PFSK-1 (cell line): ENCODE results near the gene CEP70.

ENCODE experiments used
- POLR2AphosphoS5 ChIP-seq: IDR thresholded peaks from 2 replicates; pipeline ENCODE4 v1.6.1; 2012; ENCODE audit warnings: low read depth, mild to moderate bottlenecking, control low read depth, low read length, moderate library complexity
- SIN3A ChIP-seq: IDR thresholded peaks from 2 replicates; pipeline ENCODE4 v1.6.1; 2012; ENCODE audit warnings: mild to moderate bottlenecking, low read length, moderate library complexity, borderline replicate concordance; ENCODE audit not compliant: insufficient read depth
- TAF1 ChIP-seq: IDR thresholded peaks from 2 replicates; pipeline ENCODE4 v1.6.1; 2012; ENCODE audit warnings: low read length, control low read depth, borderline replicate concordance; ENCODE audit not compliant: insufficient read depth
- TF ChIP-seq, protein P1 (sequence below), 2 experiments: IDR thresholded peaks; 2 replicates each; pipeline versions ENCODE4 v1.6.1 to v1.8.0; 2011 to 2012; ENCODE audit warnings: low read depth in 2 of 2, low read length in 2 of 2, control low read depth in 1 of 2, inconsistent platforms in 1 of 2, mild to moderate bottlenecking in 1 of 2, moderate library complexity in 1 of 2; ENCODE audit not compliant: insufficient read depth in 1 of 2

DNA sequence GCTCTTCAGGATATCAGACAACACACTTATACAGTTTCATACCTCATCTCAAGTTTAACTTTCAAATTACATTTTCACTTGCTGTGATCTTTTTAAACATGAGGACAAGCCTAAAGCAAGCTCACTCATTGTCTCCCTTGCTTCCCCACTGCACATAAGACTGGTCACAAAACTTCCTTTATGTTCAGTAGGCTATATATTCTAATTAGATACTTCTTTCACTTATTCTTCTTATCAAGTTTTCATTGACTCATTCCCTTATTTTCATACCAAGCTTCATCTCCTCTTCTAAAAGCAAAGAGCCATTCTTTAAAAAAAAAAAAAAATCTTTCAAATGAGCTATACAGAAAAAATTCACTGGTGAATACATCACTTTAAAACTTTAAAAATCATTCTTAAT is 97.0 kb downstream of the CEP70 start:
- TF ChIP-seq, protein P1, sequence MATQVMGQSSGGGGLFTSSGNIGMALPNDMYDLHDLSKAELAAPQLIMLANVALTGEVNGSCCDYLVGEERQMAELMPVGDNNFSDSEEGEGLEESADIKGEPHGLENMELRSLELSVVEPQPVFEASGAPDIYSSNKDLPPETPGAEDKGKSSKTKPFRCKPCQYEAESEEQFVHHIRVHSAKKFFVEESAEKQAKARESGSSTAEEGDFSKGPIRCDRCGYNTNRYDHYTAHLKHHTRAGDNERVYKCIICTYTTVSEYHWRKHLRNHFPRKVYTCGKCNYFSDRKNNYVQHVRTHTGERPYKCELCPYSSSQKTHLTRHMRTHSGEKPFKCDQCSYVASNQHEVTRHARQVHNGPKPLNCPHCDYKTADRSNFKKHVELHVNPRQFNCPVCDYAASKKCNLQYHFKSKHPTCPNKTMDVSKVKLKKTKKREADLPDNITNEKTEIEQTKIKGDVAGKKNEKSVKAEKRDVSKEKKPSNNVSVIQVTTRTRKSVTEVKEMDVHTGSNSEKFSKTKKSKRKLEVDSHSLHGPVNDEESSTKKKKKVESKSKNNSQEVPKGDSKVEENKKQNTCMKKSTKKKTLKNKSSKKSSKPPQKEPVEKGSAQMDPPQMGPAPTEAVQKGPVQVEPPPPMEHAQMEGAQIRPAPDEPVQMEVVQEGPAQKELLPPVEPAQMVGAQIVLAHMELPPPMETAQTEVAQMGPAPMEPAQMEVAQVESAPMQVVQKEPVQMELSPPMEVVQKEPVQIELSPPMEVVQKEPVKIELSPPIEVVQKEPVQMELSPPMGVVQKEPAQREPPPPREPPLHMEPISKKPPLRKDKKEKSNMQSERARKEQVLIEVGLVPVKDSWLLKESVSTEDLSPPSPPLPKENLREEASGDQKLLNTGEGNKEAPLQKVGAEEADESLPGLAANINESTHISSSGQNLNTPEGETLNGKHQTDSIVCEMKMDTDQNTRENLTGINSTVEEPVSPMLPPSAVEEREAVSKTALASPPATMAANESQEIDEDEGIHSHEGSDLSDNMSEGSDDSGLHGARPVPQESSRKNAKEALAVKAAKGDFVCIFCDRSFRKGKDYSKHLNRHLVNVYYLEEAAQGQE (IDR thresholded peaks at IDR 0.05; ENCODE audit: insufficient read depth in 1 of 2, low read depth in 2 of 2, low read length in 2 of 2): no peak
- no peak for TF ChIP-seq TAF1
- no peak for TF ChIP-seq SIN3A
- TF ChIP-seq POLR2AphosphoS5: no peak
